NK-92 treated with Interleukin-12 subunit alpha and Interleukin-12 subunit beta, amount 100 ng/mL, for 24 hours (cell line): ENCODE data around the gene MAPRE3.

ENCODE experiments used
- DNase-seq: peaks from one replicate; lab custom pipeline; 2025; lab: John Stamatoyannopoulos, UW

The MAPRE3 gene

GRCh38 chr2:27014771-27015433, 44.5 kb downstream of the MAPRE3 start:
- DNase-seq: no peak

- DNase-seq: no peak
Observed at GRCh38 chr2:27016801-27017325, 46.4 kb downstream of the MAPRE3 start.

GRCh38 chr2:27018142-27018541, 47.7 kb downstream of the MAPRE3 start:
- DNase-seq: no peak

GRCh38 chr2:27019459-27019858, 49.0 kb downstream of the MAPRE3 start:
- DNase-seq: no peak

GRCh38 chr2:27019931-27020855, 49.8 kb downstream of the MAPRE3 start:
- no peak for DNase-seq

- DNase-seq: no peak
Observed at GRCh38 chr2:27021253-27022049, 51.0 kb downstream of the MAPRE3 start.

- DNase-seq: no peak
Observed at GRCh38 chr2:27023740-27024139, 53.3 kb downstream of the MAPRE3 start.

GRCh38 chr2:27024188-27024587, 53.8 kb downstream of the MAPRE3 start:
- no peak for DNase-seq

- no peak for DNase-seq
Observed at GRCh38 chr2:27024812-27025211, 54.4 kb downstream of the MAPRE3 start.

- DNase-seq: no peak
Observed at GRCh38 chr2:27025281-27025800, 54.9 kb downstream of the MAPRE3 start.

- no peak for DNase-seq
Observed at GRCh38 chr2:27025861-27026851, 55.7 kb downstream of the MAPRE3 start.

GRCh38 chr2:27027211-27027651, 56.8 kb downstream of the MAPRE3 start:
- no peak for DNase-seq

GRCh38 chr2:27029051-27029450, 58.6 kb downstream of the MAPRE3 start:
- no peak for DNase-seq

- DNase-seq: peak; percentile 61
Observed at GRCh38 chr2:27032495-27033252, 62.2 kb downstream of the MAPRE3 start, which contains the start of gene TMEM214. Gene TMEM214 (plus strand): TSS chr2:27032965. CDS start chr2:27033016, 51 bp downstream.

GRCh38 chr2:27033253-27033852, 62.9 kb downstream of the MAPRE3 start:
- no peak for DNase-seq

GRCh38 chr2:27038012-27038411, 67.6 kb downstream of the MAPRE3 start:
- DNase-seq: no peak

GRCh38 chr2:27038631-27039339, 68.3 kb downstream of the MAPRE3 start:
- no peak for DNase-seq

GRCh38 chr2:27039426-27039825, 69.0 kb downstream of the MAPRE3 start:
- no peak for DNase-seq

- no peak for DNase-seq
Observed at GRCh38 chr2:27039871-27040270, 69.4 kb downstream of the MAPRE3 start.
